MCF 10A (cell line): ENCODE data around the gene BRF1. TPM values are rescaled to one million over a fixed set of nuclear protein-coding genes. Genes with fewer than 3 reads are reported as not detected.

Source experiments
- BruUV-seq: library from RNA; stranded (reverse); fragments of 400-500 nt; replicated peaks from 2 replicates; lab custom pipeline; 2021; lab: Mats Ljungman, UMichigan
- CTCF ChIA-PET: fragments of 300-600 bp; sonication (Branson Sonifier 250); formaldehyde crosslinking; extraction: SDS; loops from one replicate; lab custom pipeline; 2021; ENCODE audit warnings: antibody characterized with exemption, inconsistent platforms; lab: Yijun Ruan, JAX
- POLR2A ChIA-PET: fragments of 300-600, 350-650 bp; sonication (Branson Sonifier 250); formaldehyde crosslinking; extraction: SDS; loops from one replicate; lab custom pipeline; 2020; ENCODE audit warnings: antibody characterized with exemption, inconsistent platforms; lab: Yijun Ruan, JAX
- DNase-seq: peaks from one replicate; pipeline ENCODE4 v3.0.0-alpha.2; 2018; ENCODE audit not compliant: unreplicated experiment
- H3K27ac Mint-ChIP-seq: one replicate; pipeline ENCODE4 v1.8.0; 2022; ENCODE audit warnings: mild to moderate bottlenecking, low read depth, mixed read lengths; ENCODE audit not compliant: unreplicated experiment
- H3K27me3 Mint-ChIP-seq: one replicate; pipeline ENCODE4 v1.8.0; 2022; ENCODE audit warnings: mixed read lengths; ENCODE audit not compliant: insufficient read depth, unreplicated experiment
- H3K36me3 Mint-ChIP-seq: one replicate; pipeline ENCODE4 v1.8.0; 2022; ENCODE audit warnings: mild to moderate bottlenecking, moderate library complexity, mixed read lengths; ENCODE audit not compliant: insufficient read depth, unreplicated experiment
- H3K4me1 Mint-ChIP-seq: one replicate; pipeline ENCODE4 v1.8.0; 2022; ENCODE audit warnings: mixed read lengths; ENCODE audit not compliant: insufficient read depth, unreplicated experiment
- H3K4me3 Mint-ChIP-seq: one replicate; pipeline ENCODE4 v1.8.0; 2022; ENCODE audit warnings: mild to moderate bottlenecking, moderate library complexity, mixed read lengths; ENCODE audit not compliant: unreplicated experiment
- H3K9me3 Mint-ChIP-seq: one replicate; pipeline ENCODE4 v1.8.0; 2022; ENCODE audit warnings: mixed read lengths; ENCODE audit not compliant: unreplicated experiment
- intact Hi-C: fragments of 100-400 bp; cut with micrococcal nuclease; formaldehyde crosslinking; loops from 2 replicates; pipeline ENCODE4 v1.14.1; 2022
- total RNA-seq: library from RNA; stranded (reverse); gene quantifications from 2 replicates; pipeline ENCODE4 v1.2.3, GENCODE V29; 2022
- TF ChIP-seq, protein P1 (sequence below): fragments of 200-600 bp; IDR thresholded peaks from one replicate; pipeline ENCODE4 v1.8.0; 2022; ENCODE audit warnings: antibody characterized with exemption, mild to moderate bottlenecking; ENCODE audit not compliant: unreplicated experiment

Gene BRF1
- total RNA-seq, 1 experiment from 2014 or later, result 30.7 TPM

DNA sequence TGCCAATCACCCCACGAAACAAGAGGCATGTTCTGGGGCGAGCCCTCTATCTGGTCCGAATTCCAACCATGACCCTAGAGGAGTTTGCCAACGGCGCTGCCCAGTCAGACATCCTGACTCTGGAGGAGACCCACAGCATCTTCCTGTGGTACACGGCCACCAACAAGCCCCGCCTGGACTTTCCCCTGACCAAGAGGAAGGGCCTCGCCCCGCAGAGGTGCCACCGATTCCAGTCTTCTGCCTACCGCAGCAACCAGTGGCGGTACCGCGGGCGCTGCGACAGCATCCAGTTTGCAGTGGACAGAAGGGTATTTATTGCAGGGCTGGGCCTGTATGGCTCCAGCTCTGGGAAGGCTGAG is 50.8 kb downstream of the BRF1 start:
- Mint-ChIP-seq H3K36me3 (peaks cover 17% of the 10 kb centered on the region), H3K4me1 (peaks cover 5% of the 10 kb centered on the region), H3K4me3 (peak overlapping the region; percentile 65), H3K9me3 (no peaks in the 10 kb centered on the region), H3K27ac (no peak overlapping the region), H3K27me3 (no peaks in the 10 kb centered on the region)
- ChIA-PET POLR2A (interaction anchor here (1.0 kb wide), 1 partner anchor 51 kb away, joined by 4 read pairs; the partner anchor contains the start of gene BRF1), CTCF (interaction anchor here (1.2 to 1.4 kb wide), 2 partner anchors 10 to 47 kb away, joined by 3 to 4 read pairs; no protein-coding TSS in a partner anchor)
- intact Hi-C loops, result no loop called here
- TF ChIP-seq, protein P1, sequence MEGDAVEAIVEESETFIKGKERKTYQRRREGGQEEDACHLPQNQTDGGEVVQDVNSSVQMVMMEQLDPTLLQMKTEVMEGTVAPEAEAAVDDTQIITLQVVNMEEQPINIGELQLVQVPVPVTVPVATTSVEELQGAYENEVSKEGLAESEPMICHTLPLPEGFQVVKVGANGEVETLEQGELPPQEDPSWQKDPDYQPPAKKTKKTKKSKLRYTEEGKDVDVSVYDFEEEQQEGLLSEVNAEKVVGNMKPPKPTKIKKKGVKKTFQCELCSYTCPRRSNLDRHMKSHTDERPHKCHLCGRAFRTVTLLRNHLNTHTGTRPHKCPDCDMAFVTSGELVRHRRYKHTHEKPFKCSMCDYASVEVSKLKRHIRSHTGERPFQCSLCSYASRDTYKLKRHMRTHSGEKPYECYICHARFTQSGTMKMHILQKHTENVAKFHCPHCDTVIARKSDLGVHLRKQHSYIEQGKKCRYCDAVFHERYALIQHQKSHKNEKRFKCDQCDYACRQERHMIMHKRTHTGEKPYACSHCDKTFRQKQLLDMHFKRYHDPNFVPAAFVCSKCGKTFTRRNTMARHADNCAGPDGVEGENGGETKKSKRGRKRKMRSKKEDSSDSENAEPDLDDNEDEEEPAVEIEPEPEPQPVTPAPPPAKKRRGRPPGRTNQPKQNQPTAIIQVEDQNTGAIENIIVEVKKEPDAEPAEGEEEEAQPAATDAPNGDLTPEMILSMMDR, result no peak
- DNase-seq, result no peak
- TSS peak; percentile 59 for BruUV-seq

DNA sequence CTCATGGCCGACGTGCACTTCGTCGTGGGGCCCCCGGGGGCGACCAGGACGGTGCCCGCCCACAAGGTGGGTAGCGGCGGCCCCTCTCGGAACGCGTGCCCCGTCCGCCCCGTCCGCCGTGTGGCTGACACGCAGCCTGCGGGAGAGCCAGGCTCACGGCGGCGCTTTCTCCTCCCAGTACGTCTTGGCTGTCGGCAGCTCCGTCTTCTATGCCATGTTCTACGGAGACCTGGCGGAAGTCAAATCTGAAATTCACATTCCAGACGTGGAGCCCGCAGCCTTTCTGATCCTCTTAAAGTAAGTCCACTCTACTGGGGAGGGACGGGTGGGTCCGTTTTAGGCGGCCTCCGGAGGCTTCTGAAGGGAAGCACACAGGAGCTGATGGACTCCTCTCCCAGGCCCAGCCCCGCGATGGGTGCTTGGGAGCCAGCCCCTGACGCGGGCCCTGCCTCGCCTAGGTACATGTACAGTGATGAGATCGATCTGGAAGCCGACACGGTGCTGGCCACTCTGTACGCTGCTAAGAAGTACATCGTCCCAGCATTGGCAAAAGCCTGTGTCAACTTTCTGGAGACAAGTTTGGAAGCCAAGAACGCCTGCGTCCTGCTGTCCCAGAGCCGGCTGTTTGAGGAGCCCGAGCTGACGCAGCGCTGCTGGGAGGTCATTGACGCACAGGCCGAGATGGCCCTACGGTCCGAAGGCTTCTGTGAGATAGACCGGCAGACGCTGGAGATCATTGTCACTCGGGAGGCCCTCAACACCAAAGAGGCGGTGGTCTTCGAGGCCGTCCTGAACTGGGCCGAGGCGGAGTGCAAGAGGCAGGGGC is 51.4 kb downstream of the BRF1 start:
- CTCF ChIA-PET, result interaction anchor here (0.7 to 1.4 kb wide), 4 partner anchors 11 to 232 kb away, joined by 3 to 4 read pairs (median 4); no protein-coding TSS in a partner anchor
- no TSS peak for BruUV-seq

DNA sequence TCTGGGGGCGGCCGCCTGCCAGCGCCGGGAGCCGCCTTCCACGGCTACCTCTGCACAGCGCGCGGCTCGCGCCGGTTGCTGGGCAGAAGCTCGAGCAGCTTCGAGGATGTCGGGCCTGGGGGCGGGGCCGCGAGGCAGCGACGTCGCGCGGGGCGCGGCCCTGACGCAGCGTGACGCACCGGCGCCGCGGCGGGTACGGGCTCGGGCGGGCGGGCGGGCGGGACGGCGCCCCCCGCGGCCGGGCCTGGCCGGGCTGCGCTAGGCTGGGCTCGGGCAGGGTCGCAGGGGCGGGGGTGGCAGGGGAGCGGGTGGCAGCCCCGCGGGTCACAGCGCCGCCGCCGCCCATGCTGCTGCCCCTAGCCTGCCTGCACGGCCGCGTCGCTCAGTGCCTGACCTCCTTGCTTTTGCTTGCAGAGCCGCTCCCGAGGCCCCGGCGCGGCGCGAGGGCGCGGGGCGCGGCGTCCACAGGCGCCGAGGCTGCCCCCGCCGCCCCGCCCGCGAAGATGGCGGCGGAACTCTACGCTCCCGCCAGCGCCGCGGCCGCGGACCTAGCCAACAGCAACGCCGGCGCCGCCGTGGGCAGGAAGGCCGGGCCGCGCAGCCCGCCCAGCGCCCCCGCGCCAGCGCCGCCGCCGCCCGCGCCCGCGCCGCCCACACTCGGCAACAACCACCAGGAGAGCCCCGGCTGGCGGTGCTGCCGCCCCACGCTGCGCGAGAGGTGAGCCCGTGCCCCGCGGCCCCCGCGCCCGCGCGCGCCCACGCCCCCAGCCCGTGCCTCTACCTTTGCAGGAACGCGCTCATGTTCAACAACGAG is 52.2 kb downstream of the BRF1 start, which contains the start of gene BTBD6:
BTBD6 (plus strand) TSS at position 166 of the 814 bp plus-strand sequence; CDS start at position 345, 179 bp downstream.
- H3K27me3 Mint-ChIP-seq, result no peaks in the 10 kb centered on the region
- H3K27ac Mint-ChIP-seq, result peak within 1 kb of the TSS; percentile 27
- intact Hi-C loops, result no loop called here
- no TSS peak for BruUV-seq
- ChIA-PET POLR2A (interaction anchor here (1.2 to 1.3 kb wide), 2 partner anchors 42 to 52 kb away, joined by 3 to 6 read pairs; partner anchors contain the start of gene BRF1), CTCF (interaction anchor here (0.6 to 1.4 kb wide), 6 partner anchors 12 to 1412 kb away, joined by 3 to 4 read pairs (median 3); no protein-coding TSS in a partner anchor)
- peaks cover 5% of the 10 kb centered on the region for H3K4me1 Mint-ChIP-seq
- peak within 1 kb of the TSS; percentile 65 for H3K4me3 Mint-ChIP-seq
- H3K36me3 Mint-ChIP-seq, result peaks cover 15% of the 10 kb centered on the region
- no peaks in the 10 kb centered on the region for H3K9me3 Mint-ChIP-seq
- DNase-seq, result peak; percentile 72
- TF ChIP-seq, protein P1, result no peak

More for the DNA sequence above, 51.4 kb downstream of the BRF1 start:
- POLR2A ChIA-PET, result interaction anchor here (1.2 kb wide), 1 partner anchor 43 kb away, joined by 3 read pairs; no protein-coding TSS in a partner anchor
- Mint-ChIP-seq H3K4me1 (peaks cover 5% of the 10 kb centered on the region), H3K4me3 (peak overlapping the region; percentile 65), H3K36me3 (peaks cover 15% of the 10 kb centered on the region), H3K27me3 (no peaks in the 10 kb centered on the region), H3K27ac (no peak overlapping the region), H3K9me3 (no peaks in the 10 kb centered on the region)
- intact Hi-C loops, result no loop called here
- no peak for DNase-seq
- TF ChIP-seq, protein P1, result no peak
